GM21825 (cell line): Measurements from ENCODE around the gene RANBP17.
"Not testable (repeated sequence)": the region's sequence is repeated elsewhere in the genome, so short reads cannot be mapped to it uniquely, and the experiment has no call there.

Experiments used
- ATAC-seq: cut with Tn5 transposase; IDR thresholded peaks from one replicate; pipeline ENCODE4 v1.9.1; 2021; ENCODE audit warnings: mild to moderate bottlenecking, moderate library complexity; ENCODE audit not compliant: unreplicated experiment

The RANBP17 gene

DNA sequence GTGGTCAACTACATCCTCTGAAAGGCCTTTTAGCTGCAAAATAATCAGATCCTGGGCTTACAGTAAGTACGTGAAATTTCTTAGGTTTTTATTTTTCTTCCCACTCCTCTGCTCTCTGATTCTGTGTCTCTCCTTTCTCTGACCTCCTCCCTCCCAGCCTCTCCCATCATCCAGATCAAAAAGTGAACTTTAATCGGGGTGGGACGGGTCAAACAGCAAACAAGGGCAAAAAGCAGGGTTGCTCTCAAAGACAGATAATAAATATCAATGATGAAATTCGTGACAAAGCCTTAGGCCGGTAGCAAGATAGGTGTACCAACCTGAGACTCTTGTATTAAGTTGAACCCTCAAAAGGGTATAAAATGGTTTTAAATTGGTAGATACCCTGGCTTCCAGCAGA, 76.1 kb downstream of the RANBP17 start:
- no peak for ATAC-seq

- no peak for ATAC-seq
Observed at GRCh38 chr5:170939178-170939577, 77.4 kb downstream of the RANBP17 start.

GRCh38 chr5:170941788-170942187, 80.0 kb downstream of the RANBP17 start:
- no peak for ATAC-seq

GRCh38 chr5:170945275-170945674, 83.5 kb downstream of the RANBP17 start:
- ATAC-seq: no peak

GRCh38 chr5:170960567-170960966, 98.7 kb downstream of the RANBP17 start:
- ATAC-seq: no peak

- ATAC-seq: no peak
Observed at GRCh38 chr5:170963521-170963920, 101.7 kb downstream of the RANBP17 start.

DNA sequence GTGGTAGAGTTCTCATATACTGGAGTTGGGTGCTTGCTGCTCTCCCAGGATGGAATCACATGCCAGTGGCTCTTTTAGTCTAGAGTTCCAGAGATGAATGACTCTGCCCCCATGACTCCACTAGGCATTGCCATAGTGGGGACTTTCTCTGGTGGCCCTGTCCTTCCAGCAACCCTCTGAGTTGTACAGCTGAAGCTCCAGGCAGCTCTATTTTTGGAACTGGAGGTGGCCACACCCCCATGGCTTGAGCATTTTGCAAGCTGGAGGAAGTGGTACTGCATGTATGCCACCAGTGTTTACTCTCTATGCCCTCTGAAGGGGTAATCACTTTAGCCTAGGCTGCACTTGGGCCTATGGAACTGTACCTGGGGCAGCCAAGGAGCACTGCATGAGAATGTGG, 112.6 kb downstream of the RANBP17 start:
- ATAC-seq: no peak

GRCh38 chr5:170980261-170980660, 118.4 kb downstream of the RANBP17 start:
- not testable (repeated sequence) for ATAC-seq

GRCh38 chr5:170985486-170985885, 123.7 kb downstream of the RANBP17 start:
- no peak for ATAC-seq

DNA sequence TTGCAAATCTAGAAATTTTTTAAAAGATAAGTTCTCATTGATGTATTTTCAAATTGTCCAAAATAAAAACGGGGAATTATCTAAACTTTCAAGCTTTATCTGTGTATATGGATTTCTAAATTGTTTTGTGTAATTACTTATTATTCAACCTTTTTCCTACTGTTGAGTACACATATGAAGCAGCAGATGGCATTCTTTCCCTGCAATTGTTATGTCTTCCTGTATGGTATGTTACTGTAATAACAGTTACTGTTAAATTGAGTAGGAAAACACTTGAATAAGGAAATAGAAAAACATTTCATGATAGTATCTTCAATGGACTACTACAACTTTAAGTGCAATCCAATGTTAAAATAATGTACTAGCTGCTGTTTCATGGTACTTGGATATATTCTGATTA, 124.8 kb downstream of the RANBP17 start:
- ATAC-seq: no peak

DNA sequence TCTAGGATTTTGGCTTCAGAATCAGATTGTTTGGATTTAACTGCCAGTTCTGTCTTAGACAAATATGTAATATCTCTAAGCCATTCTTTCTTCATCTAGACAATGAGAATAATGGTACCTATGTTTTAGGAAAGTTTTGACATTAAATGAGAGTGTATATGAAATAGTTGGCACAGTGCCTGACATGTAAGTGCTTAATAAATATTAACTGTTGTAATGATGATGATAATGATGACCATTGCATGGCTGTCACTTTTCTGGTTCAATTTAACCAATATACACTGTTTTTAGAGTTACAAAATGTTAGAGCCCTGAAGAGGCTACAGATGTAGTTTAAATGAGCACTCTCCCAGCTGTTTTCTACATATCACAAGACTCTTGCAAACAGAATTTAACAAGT, 131.7 kb downstream of the RANBP17 start:
- no peak for ATAC-seq

GRCh38 chr5:171010086-171010485, 148.3 kb downstream of the RANBP17 start:
- ATAC-seq: no peak

DNA sequence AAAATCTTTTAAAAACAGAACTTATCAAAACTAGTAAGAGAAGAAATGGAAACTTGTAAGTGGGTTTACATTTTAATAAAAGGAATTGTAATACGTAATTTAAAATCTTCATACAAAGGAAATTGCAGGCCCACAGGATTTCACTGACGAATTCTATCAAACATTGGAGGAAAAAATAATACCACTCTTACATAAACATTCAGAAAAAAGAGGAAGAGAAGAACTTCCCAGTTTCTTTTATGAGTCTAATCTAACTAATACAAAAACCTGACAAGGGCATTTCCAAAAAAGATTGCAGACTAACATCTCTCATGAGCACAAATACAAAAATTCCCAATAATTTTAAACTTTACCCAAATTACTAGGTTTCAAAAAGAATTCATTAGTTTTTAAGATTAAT, 149.0 kb downstream of the RANBP17 start:
- ATAC-seq: no peak

DNA sequence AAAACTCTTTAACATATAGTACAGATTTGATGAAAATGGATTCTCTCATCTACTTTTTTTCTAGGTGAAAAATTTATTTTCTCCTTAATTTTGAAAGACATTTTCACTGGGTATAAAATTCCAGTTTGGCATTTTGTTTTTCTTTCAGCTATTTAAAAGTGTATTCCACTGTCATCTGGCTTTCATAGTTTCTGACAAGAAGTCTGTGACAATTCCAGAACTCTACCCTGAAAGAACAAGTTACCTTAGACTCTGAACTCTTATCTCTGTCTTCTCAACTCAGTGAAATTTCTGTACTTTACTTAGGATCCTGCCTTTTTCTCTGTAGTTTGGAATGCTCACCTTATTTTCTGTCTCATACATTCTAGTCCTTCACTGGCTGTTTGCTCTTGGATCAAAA, 161.7 kb downstream of the RANBP17 start:
- no peak for ATAC-seq

- ATAC-seq: no peak
Observed at GRCh38 chr5:171024084-171024483, 162.3 kb downstream of the RANBP17 start.

- no peak for ATAC-seq
Observed at GRCh38 chr5:171029401-171029800, 167.6 kb downstream of the RANBP17 start.

- ATAC-seq: no peak
Observed at GRCh38 chr5:171031977-171032376, 170.2 kb downstream of the RANBP17 start.

DNA sequence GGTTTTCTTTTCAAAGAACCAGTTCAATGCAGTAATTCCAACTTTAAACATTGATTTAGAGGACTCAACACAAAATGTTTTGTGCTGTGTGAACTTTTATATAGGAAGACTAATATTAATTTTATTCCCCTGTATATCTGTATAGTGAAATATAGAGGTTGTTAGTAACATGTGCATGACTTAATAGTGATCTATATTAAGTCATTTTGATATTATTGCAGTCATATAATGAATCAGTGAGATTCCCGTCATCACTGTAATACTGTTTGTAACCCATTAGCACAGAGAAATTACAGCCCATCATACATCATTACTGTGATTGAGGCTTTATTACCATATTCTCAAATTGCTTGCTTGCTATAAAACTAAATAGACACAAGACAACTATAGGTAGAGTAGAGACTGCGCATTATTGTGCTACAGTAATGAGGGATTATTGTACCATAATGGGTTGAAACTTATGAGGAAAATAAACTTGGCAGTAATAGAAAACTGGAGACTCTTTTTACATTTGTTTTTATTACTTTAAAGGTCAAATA, 170.7 kb downstream of the RANBP17 start:
- ATAC-seq: no peak

GRCh38 chr5:171041893-171042292, 180.1 kb downstream of the RANBP17 start:
- not testable (repeated sequence) for ATAC-seq

DNA sequence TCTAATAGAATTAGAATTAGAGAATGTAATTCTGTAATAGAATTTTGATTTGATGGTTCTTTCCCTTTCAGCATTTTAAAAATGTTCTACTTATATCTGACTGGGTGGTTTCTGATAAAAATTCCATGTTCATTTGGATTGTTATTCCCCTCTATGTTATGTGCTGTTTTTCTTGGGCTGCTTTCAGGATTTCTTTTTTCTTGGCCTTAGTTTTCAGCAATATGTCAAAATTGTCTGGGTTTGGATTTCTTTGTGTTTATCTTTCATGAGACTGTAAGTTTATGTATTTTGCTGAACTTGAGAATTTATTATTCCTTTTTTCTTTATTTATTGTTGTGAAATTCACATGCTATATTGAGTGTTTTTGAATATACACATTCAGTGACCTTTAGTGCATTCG, 189.1 kb downstream of the RANBP17 start:
- no peak for ATAC-seq

DNA sequence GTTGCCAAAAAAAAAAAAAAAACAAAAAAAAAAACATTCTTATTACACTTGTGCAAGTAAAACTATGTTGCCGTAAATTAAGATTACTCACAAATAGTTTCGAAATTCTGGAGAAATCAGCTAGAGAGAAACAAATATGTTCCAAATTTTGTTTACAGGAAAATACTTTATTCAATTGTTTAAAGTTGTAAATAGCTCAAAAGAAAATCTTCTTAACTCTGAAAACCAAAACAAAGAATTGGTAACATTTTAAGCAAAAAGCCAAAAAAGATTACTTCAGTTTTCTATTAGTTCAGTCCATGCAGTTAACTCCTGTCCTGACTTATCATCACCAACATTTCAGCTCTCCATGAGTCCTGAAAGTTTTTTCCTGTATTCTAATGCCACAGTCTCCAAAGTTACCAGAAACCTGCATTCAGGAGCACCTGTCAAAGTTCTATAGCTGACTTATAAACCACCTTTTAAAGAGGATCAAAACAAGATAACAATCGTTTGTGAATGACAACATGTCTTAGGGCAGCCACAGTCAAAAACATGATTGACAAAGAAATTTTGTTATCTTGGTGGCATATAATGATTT, 194.1 kb downstream of the RANBP17 start:
- no peak for ATAC-seq

DNA sequence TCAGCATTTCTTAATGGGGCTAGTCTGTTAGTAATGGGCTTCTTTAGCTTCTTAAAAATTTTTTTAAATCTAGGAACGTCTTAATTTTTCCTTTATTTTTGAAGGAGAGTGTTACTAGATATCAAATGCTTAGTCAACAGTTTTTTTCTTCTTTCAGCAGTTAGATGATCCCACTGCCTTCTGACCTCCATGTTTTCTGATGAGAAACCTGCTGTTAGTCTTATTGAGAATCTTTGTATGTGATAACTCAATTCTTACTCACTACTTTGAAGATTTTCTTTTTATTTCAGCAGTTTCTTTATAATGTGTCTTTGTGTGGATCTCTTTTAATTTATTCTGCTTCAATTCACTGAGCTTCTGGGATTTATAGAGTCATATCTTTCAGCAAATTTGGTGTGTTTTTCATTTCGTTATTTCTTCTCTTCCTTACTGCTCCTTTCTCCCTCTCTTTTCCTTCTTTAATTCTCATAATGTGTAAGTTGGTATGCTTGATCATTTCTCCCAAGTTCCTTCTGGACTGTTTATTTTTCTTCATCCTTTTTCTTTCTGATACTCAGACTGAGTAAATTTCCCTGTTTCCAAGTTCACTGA, 205.8 kb downstream of the RANBP17 start:
- ATAC-seq: no peak

DNA sequence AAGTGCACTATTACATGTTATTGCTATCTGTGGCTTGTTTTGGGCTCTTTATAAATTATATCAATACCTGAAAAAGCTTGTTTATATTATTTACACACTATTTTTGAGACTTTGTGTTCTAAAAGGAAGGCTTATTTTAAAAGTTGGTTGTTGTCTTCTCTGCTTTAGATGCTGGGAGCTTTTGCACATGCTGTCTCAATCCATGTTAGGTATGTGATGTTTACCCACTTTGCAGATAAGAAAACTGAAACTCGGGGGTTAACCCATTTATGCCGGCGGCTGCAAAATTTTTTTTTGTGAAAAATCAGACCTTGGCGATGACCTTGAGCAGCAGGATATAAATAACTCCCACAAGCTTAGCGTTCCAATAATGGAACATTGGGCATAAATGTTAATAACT, 212.9 kb downstream of the RANBP17 start:
- ATAC-seq: no peak
